ENCODE results near the gene PTGFRN. TPM values are rescaled to one million over a fixed set of nuclear protein-coding genes. Genes with fewer than 3 reads are reported as not detected.

The PTGFRN gene
- 12.5 to 15.7 TPM (median 13.2 TPM) in 5 replicates for total RNA-seq (2022; extraction: Qiagen RNA extraction)

GRCh38 chr1:116909512-116910378 is at the start of gene PTGFRN:
Gene PTGFRN, plus strand, starts transcription at chr1:116909916. Its CDS starts 288 bp downstream, at chr1:116910204.

GRCh38 chr1:117001254-117001927 is 91.7 kb downstream of the PTGFRN start, which contains the start of gene CD101:
Gene CD101, plus strand, starts transcription at chr1:117001760. Its CDS starts 58 bp downstream, at chr1:117001818.

Other genes with a start within 250 kb of the PTGFRN start
- 12.8 to 20.7 TPM (median 17.9 TPM) in 5 replicates for gene IGSF3, start 242.2 kb upstream of the PTGFRN start, total RNA-seq (2022; extraction: Qiagen RNA extraction)
- not detected in 5 replicates for gene CD2, start 155.5 kb upstream of the PTGFRN start, total RNA-seq (2022; extraction: Qiagen RNA extraction)
- gene CD101, start 91.8 kb downstream of the PTGFRN start, total RNA-seq (2022; extraction: Qiagen RNA extraction), result 0.09 to 0.39 TPM (median 0.16 TPM) in 5 replicates
- 17.1 to 21.2 TPM (median 17.5 TPM) in 5 replicates for gene TTF2, start 150.4 kb downstream of the PTGFRN start, total RNA-seq (2022; extraction: Qiagen RNA extraction)
- gene TRIM45, start 211.8 kb downstream of the PTGFRN start, total RNA-seq (2022; extraction: Qiagen RNA extraction), result 0.70 to 1.4 TPM (median 1.2 TPM) in 5 replicates